ENCODE measurements around the gene LYRM4.

LYRM4 gene

GRCh38 chr6:5247201-5247600 lies 13.5 kb downstream of the LYRM4 start:
- no peak overlapping the region for H3K4me3 ChIP-seq (ENCODE audit: low read depth, low read length)

DNA sequence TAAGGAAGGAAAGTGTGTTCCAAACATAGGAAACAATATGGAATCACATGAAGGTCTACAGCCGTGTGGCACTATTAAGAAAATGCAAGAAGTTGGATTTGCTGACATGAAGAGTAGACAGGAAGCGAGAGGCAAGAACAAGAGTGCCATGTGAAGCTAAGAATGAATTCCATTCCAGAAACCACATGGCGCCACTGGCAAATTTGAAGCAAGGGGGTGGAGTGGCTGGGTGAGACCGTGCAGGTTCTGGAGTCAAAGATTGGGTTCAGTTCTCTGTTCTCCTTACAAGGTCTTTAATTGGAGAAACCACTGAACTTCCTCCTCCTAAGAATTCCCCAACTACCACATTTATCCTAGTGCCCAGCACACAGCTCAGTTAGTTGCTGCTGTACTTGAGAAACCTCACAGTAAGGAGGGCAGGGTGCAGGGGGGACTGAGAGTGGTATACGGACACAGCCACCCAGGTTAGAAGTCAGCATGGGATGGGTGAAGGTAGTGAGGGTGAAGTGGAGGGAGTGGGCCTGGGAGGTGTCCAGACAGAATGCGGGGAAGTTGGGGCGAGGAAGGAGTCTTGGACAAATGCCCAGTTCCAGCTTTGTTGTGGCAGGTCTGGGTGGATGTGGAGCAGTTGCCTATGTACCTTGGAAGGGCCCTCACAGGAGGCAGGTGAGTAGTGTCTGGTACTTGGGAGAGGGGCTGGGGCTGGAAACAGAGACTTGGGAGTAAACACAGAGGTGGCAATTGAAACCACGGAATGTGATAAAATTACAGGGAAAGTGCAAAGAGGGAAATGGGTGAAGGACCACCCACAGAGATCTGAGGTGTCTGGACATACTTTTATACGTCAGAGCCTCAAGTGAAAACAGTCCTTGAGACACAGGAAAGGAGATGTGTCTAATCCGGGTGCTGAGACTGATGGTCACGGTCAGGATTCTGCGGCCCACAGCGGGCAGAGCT lies 14.3 kb downstream of the LYRM4 start:
- no peak overlapping the region for H3K4me3 ChIP-seq (ENCODE audit: low read depth, low read length)

DNA sequence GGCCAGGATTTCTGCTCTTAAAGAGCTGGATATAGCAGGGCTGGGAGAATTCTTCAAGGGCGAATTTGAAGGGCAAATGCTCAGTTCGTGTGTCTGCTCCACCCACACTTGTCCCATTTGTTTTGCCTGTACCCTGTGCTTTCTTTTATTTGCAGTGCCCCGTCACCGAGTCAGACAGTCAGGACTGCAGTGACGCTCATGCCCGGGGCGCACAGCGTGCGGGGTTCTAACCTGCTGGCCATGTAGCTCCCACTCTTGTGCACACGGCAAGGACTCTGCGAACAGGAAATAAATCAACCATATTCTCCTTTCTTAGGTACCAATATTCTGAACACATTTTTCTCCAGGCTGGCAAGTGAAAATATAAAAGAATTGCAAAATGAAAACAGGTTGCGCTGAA lies 17.7 kb downstream of the LYRM4 start:
- no peak overlapping the region for H3K4me3 ChIP-seq (ENCODE audit: low read depth, low read length)

DNA sequence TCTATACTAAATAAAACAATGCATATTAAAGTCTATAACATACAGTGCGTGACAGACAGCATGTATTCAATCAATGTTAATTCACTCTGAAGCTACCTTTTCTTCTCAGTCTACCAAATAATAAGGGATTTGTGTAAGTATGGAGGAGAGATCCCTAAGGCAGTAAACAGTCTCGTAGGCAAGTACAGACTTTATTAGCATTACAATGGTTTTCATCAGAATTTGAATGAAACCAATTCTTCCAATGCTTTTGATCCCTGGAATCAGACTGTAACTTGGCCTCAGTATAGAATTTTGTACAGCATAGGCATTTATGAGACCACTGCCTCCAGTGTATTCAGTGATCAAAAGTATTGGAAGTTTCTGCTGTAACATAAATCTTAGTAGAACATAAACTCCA lies 19.5 kb downstream of the LYRM4 start:
- no peak overlapping the region for H3K4me3 ChIP-seq (ENCODE audit: low read depth, low read length)

DNA sequence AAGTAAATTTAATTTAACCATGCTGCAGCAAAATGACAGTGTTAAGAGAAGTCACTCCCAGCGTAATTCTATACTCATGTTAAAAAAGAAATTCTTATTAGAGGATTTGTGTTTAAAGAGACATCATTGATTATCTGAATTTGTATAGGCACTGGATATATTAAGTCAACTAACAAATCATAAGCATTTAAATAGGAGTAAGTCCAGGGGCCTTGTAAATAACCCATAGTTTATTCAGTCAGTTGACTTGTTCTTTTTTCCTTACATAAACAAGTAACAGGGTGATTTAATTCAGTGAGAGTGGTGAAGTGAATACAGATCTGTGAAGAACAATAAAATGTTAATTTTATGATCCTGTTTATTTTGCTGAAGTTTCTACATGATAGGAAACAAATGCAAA lies 22.4 kb downstream of the LYRM4 start:
- H3K4me3 ChIP-seq (ENCODE audit: low read depth, low read length), result no peak overlapping the region

DNA sequence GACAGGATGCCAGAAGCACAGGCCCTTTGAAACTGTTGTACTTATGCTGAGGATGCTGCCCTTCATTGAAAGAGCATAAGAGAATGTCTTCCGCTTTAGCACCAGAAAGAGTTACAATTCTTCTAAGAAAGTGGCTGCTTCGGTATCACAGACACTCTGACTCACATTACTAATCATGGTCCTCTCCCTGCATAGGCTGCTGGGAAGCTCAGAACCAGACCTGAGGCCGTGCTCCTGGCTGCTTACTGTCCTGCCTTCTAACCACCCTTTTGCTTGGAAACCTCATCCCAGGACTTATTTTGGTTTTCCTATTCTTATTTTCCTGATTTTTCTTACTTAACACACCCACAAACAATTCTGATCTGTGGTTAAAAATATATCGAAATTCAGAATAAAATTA lies 22.9 kb downstream of the LYRM4 start:
- no peak overlapping the region for H3K4me3 ChIP-seq (ENCODE audit: low read depth, low read length)

DNA sequence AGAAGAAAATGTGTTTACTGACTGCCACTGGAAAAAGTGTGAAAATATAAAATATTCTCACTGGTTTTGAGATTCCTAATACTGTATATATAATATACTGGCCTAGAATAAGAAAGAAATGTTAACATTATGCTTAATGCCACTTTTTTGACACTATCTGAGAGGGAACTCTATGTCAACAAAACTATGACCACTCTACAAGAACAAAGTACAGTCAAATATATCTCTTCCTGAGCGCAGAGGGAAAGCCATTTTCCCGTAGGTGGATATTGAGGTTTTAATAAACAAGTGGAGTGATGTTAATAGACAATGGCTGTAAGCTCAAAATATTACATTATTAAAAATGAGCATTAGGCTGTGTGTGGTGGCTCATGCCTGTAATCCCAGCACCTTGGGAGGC lies 24.9 kb downstream of the LYRM4 start:
- H3K4me3 ChIP-seq (ENCODE audit: low read depth, low read length), result no peak overlapping the region

- no peak overlapping the region for H3K4me3 ChIP-seq (ENCODE audit: low read depth, low read length)
Observed at GRCh38 chr6:5234874-5235273, 25.9 kb downstream of the LYRM4 start.

DNA sequence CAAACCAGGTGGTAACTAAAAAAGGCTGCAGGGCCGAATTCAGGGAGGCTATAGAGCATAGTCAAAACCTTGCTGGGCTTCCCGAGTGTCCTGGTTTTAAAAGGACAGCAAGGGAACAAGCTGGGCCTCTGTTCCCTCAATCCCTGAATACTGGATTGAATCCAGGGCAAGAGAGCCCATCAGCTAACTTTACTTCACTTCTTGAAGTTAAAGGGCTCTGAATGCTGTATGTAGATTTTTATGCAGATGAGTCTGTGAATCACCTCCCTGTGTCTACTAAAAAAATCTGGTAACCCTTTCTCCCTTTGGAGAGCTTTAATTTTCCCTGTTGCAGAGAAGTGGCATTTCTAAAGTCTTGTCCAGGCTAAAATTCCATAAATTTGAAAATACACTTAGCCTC lies 29.5 kb downstream of the LYRM4 start:
- no peak overlapping the region for H3K4me3 ChIP-seq (ENCODE audit: low read depth, low read length)

GRCh38 chr6:5230081-5230480 lies 30.7 kb downstream of the LYRM4 start:
- no peak overlapping the region for H3K4me3 ChIP-seq (ENCODE audit: low read depth, low read length)

DNA sequence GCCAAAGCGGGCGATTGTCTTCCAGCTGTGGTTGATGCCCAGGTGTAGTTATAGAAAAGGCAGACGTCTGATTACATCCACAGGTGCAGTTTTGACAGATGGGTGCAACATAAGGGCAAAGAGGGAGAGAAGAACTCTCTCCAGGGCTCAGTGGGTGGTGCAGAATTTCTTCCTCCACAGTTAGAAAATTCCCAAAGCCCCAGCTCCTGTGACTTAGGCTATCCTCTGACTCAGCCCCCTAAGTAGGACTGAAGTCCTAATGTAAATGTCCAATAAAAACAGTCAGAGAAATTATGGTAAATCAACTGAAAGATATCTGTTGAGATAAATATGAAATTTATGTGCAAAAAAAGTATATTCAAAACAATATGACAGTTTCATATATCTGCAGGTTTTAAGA lies 31.4 kb downstream of the LYRM4 start:
- H3K4me3 ChIP-seq (ENCODE audit: low read depth, low read length), result no peak overlapping the region

- H3K4me3 ChIP-seq (ENCODE audit: low read depth, low read length), result no peak overlapping the region
Observed at GRCh38 chr6:5223309-5223708, 37.4 kb downstream of the LYRM4 start.

GRCh38 chr6:5220443-5220842 lies 40.3 kb downstream of the LYRM4 start:
- H3K4me3 ChIP-seq (ENCODE audit: low read depth, low read length), result no peak overlapping the region

DNA sequence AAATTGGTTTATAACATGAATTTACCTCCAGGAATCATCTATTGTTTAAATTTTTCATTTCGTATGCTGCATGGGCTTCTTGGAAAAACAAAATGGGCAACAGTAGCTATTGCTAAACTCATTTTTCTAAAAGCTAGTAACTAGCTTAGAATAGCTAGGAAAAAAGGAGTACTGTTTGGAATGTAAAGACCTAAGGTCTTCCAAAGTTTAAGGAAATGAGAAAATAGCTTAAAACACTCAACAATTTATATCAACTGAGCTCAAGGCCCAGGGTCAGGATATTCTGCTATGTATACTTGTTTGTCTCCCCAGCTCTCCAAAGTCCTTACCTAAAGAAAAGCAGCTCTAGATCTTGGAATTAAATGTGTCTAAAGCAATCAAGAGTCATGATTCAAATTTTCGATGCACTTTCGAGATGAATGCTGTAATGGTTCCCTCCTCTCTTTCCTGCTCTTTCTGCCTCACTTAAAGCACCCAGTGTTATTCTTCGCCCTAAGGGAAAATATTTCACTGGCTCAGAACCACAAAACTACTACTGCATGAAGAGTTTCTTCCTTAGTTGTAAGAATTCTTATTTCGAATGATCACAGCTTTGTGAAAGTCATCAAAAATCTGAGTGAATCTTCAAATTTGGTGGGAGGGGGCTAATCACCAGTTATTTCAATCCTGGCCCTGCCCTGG lies 41.6 kb downstream of the LYRM4 start:
- H3K4me3 ChIP-seq (ENCODE audit: low read depth, low read length), result no peak overlapping the region

GRCh38 chr6:5217356-5217755 lies 43.4 kb downstream of the LYRM4 start:
- no peak overlapping the region for H3K4me3 ChIP-seq (ENCODE audit: low read depth, low read length)

DNA sequence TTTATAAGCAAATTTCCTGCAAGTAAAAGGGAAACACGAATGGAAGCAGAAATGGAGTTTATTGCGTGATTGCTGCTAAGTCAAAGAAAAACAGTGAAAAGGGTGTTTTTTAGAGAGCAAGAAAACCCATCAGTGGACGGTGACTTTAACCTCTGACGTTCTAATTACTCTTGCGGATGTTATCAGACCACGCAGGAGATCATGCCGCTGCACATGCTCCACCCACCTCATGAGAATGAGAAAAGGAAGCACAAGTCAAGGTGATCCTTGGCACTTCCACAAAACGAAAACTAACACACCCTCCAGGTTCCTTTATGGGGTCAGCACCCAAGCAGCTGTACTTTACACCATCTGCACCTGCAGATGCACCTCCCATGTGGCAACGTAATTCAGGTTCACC lies 45.0 kb downstream of the LYRM4 start:
- H3K4me3 ChIP-seq (ENCODE audit: low read depth, low read length), result no peak overlapping the region

GRCh38 chr6:5215159-5215558 lies 45.6 kb downstream of the LYRM4 start:
- H3K4me3 ChIP-seq (ENCODE audit: low read depth, low read length), result no peak overlapping the region

GRCh38 chr6:5214570-5215052 lies 46.1 kb downstream of the LYRM4 start:
- H3K4me3 ChIP-seq (ENCODE audit: low read depth, low read length), result no peak overlapping the region

- H3K4me3 ChIP-seq (ENCODE audit: low read depth, low read length), result no peak overlapping the region
Observed at GRCh38 chr6:5213836-5214235, 46.9 kb downstream of the LYRM4 start.

DNA sequence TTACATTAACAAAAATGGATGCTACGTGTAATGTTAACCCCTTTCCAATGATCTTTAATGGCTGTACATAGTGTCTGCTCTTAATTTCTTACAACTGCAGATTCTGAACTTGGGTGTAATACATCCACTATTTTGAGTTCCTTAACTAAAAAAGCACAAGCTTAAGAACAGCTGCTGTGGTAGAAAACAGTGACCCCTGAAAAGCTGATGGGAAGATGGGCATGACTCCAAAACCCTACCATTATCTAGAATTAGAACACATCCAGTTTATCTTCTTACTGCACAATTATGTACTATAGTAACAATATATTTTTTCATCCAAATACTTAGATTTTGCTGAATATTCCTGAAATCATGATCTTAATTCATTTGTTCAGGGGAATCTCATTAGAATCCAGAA lies 49.3 kb downstream of the LYRM4 start:
- no peak overlapping the region for H3K4me3 ChIP-seq (ENCODE audit: low read depth, low read length)

GRCh38 chr6:5208471-5208971 lies 52.2 kb downstream of the LYRM4 start:
- H3K4me3 ChIP-seq (ENCODE audit: low read depth, low read length), result no peak overlapping the region

DNA sequence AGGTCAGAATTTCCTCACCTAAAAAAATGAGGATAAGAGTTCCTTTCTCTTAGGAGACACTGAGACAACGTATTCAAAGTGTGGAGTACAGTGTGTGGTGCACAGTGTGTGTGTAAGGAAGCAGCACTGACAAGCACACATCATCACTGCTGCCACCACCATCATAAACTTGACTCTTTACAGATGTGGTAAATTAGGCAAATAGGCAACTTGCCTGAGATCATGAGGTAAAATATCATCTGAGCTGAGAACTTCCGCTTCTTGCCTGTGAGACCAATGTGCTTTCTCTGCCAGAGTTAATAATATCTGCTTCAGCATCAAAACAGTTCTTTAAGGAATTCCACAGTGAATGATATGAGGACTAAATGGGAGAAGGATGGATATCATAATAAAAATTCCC lies 52.7 kb downstream of the LYRM4 start:
- no peak overlapping the region for H3K4me3 ChIP-seq (ENCODE audit: low read depth, low read length)

Data from iPS-11a (cell line).